Skeletal muscle satellite cell (primary cell): Measurements from ENCODE around the gene HMHB1.
"Not testable (repeated sequence)": the region's sequence is repeated elsewhere in the genome, so short reads cannot be mapped to it uniquely, and the experiment has no call there.

ENCODE experiments used
- H3K27me3 ChIP-seq: 2 replicates; pipeline ENCODE4 v1.7.0; 2013; ENCODE audit warnings: low read length; ENCODE audit not compliant: control insufficient read depth, insufficient read depth
- H3K36me3 ChIP-seq: 2 replicates; pipeline ENCODE4 v1.7.0; 2013; ENCODE audit warnings: mild to moderate bottlenecking, control low read depth, low read length; ENCODE audit not compliant: insufficient read depth
- H3K4me1 ChIP-seq: 2 replicates; pipeline ENCODE4 v1.7.0; 2013; ENCODE audit warnings: low read length; ENCODE audit not compliant: control insufficient read depth, insufficient read depth
- H3K4me2 ChIP-seq: 2 replicates; pipeline ENCODE4 v1.7.0; 2013; ENCODE audit warnings: mild to moderate bottlenecking, low read length
- H3K4me3 ChIP-seq: 2 replicates; pipeline ENCODE4 v1.7.0; 2013; ENCODE audit warnings: low read length
- H3K9ac ChIP-seq: 2 replicates; pipeline ENCODE4 v1.7.0; 2013; ENCODE audit warnings: mild to moderate bottlenecking, low read depth, low read length, moderate library complexity
- H3K9me3 ChIP-seq: replicated peaks from 2 replicates; pipeline ENCODE4 v1.7.0; 2013; ENCODE audit warnings: mild to moderate bottlenecking, control low read depth, low read length

Gene HMHB1

DNA sequence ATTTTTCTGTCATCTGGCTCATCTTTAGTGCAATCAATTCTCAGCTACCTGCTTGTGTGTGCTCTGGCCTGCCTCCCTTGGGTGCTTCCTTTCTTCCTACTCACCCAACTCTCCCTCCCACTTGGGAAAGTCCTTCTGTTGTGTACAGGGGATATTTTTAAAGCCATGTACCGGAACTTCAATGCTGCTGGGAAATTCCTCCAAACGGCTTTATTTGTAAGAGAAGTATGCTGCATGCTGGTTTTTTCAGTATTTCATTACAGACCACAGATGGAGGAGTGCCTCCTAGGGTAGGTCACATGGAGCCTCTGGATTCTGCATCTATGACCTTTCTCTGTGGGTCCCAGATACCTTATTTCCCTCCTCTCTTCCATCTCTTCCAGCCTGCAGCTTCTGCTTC lies 5.4 kb upstream of the HMHB1 start:
- no peak overlapping the region for H3K9ac ChIP-seq
- no peak overlapping the region for H3K4me3 ChIP-seq
- no peak overlapping the region for H3K4me2 ChIP-seq
- H3K27me3 ChIP-seq = no peaks in the 10 kb centered on the region
- H3K36me3 ChIP-seq = no peaks in the 10 kb centered on the region
- H3K9me3 ChIP-seq = no peaks in the 10 kb centered on the region
- no peaks in the 10 kb centered on the region for H3K4me1 ChIP-seq

- Histone ChIP-seq H3K4me2 (no peak overlapping the region), H3K4me1 (no peaks in the 10 kb centered on the region), H3K9me3 (no peaks in the 10 kb centered on the region), H3K4me3 (no peak overlapping the region), H3K36me3 (no peaks in the 10 kb centered on the region), H3K9ac (no peak overlapping the region), H3K27me3 (no peaks in the 10 kb centered on the region)
Measured at GRCh38 chr5:143807401-143807800, 4.6 kb upstream of the HMHB1 start.

- not testable (repeated sequence) for H3K4me2 ChIP-seq, H3K9ac ChIP-seq, H3K4me3 ChIP-seq, H3K27me3 ChIP-seq, H3K4me1 ChIP-seq, H3K9me3 ChIP-seq, H3K36me3 ChIP-seq
Measured at GRCh38 chr5:143816370-143816769, 4.4 kb downstream of the HMHB1 start.

- H3K4me2 ChIP-seq = no peak overlapping the region
- no peak overlapping the region for H3K9ac ChIP-seq
- no peaks in the 10 kb centered on the region for H3K36me3 ChIP-seq
- no peaks in the 10 kb centered on the region for H3K4me1 ChIP-seq
- H3K27me3 ChIP-seq = no peaks in the 10 kb centered on the region
- no peak overlapping the region for H3K4me3 ChIP-seq
- no peaks in the 10 kb centered on the region for H3K9me3 ChIP-seq
Measured at GRCh38 chr5:143819716-143820115, 7.8 kb downstream of the HMHB1 start.

GRCh38 chr5:143820451-143820850 lies 8.5 kb downstream of the HMHB1 start:
- no peaks in the 10 kb centered on the region for H3K4me1 ChIP-seq
- no peaks in the 10 kb centered on the region for H3K9me3 ChIP-seq
- no peaks in the 10 kb centered on the region for H3K36me3 ChIP-seq
- no peaks in the 10 kb centered on the region for H3K27me3 ChIP-seq
- H3K9ac ChIP-seq = no peak overlapping the region
- H3K4me3 ChIP-seq = no peak overlapping the region
- H3K4me2 ChIP-seq = no peak overlapping the region

GRCh38 chr5:143824851-143825720 lies 13.1 kb downstream of the HMHB1 start:
- Histone ChIP-seq H3K4me3 (no peak overlapping the region), H3K4me2 (no peak overlapping the region), H3K36me3 (no peaks in the 10 kb centered on the region), H3K4me1 (peaks cover 11% of the 10 kb centered on the region), H3K27me3 (no peaks in the 10 kb centered on the region), H3K9ac (no peak overlapping the region), H3K9me3 (no peaks in the 10 kb centered on the region)

DNA sequence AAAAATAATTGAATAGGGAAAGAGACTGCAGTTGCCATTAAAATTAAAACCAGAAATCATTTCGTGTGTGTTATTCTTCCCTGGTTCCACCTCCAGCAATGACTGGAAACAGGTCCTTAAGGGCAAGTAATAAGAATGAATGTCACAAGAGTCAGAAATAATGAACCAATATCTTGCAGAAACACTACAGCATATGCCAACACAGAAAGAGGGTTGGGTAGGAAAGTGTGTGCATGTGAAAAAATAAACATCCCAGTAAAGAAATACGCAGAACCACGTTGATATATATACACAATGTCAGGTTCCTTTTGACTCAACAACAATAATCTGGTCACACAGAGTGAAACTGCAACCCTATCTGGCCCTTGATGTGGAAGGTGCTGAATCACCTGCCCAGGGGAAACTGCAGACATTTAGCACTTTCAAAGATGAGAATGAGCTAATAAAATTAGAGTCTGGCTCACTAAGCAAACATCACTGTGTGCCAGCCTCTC lies 15.0 kb downstream of the HMHB1 start:
- Histone ChIP-seq H3K36me3 (no peaks in the 10 kb centered on the region), H3K4me2 (no peak overlapping the region), H3K27me3 (no peaks in the 10 kb centered on the region), H3K4me3 (no peak overlapping the region), H3K4me1 (peaks cover 11% of the 10 kb centered on the region), H3K9me3 (no peaks in the 10 kb centered on the region), H3K9ac (no peak overlapping the region)

- Histone ChIP-seq H3K4me3 (no peak overlapping the region), H3K9ac (no peak overlapping the region), H3K4me2 (no peak overlapping the region), H3K4me1 (peaks cover 11% of the 10 kb centered on the region), H3K36me3 (no peaks in the 10 kb centered on the region), H3K9me3 (no peaks in the 10 kb centered on the region), H3K27me3 (no peaks in the 10 kb centered on the region)
Measured at GRCh38 chr5:143828710-143829109, 16.7 kb downstream of the HMHB1 start.

GRCh38 chr5:143833177-143833576 lies 21.2 kb downstream of the HMHB1 start:
- Histone ChIP-seq H3K27me3 (no peaks in the 10 kb centered on the region), H3K9me3 (no peaks in the 10 kb centered on the region), H3K9ac (no peak overlapping the region), H3K36me3 (no peaks in the 10 kb centered on the region), H3K4me1 (peaks cover 8% of the 10 kb centered on the region), H3K4me3 (no peak overlapping the region), H3K4me2 (no peak overlapping the region)

- Histone ChIP-seq H3K4me2 (no peak overlapping the region), H3K9ac (no peak overlapping the region), H3K4me1 (peaks cover 8% of the 10 kb centered on the region), H3K9me3 (no peaks in the 10 kb centered on the region), H3K27me3 (no peaks in the 10 kb centered on the region), H3K4me3 (no peak overlapping the region), H3K36me3 (no peaks in the 10 kb centered on the region)
Measured at GRCh38 chr5:143835251-143835650, 23.3 kb downstream of the HMHB1 start.

- Histone ChIP-seq H3K27me3 (no peaks in the 10 kb centered on the region), H3K4me3 (no peak overlapping the region), H3K36me3 (no peaks in the 10 kb centered on the region), H3K9ac (no peak overlapping the region), H3K4me2 (no peak overlapping the region), H3K4me1 (peaks cover 8% of the 10 kb centered on the region), H3K9me3 (no peaks in the 10 kb centered on the region)
Measured at GRCh38 chr5:143836161-143836725, 24.3 kb downstream of the HMHB1 start.
